ENCODE data around the gene NOS3. TPM values are rescaled to one million over a fixed set of nuclear protein-coding genes. Genes with fewer than 3 reads are reported as not detected.

Gene NOS3
- total RNA-seq, 1 donor from 2014 or later = 0.86 TPM

GRCh38 chr7:150997075-150997511, 6.3 kb downstream of the NOS3 start:
- no peak overlapping the region for H3K27ac Mint-ChIP-seq (ENCODE audit: unreplicated experiment)
- peaks cover 5% of the 10 kb centered on the region for H3K27me3 Mint-ChIP-seq (ENCODE audit: unreplicated experiment)
- TF ChIP-seq CTCF (IDR thresholded peaks at IDR 0.05; ENCODE audit: partially characterized antibody, unreplicated experiment) = no peak
- H3K9me3 Mint-ChIP-seq (ENCODE audit: unreplicated experiment) = peaks cover 4% of the 10 kb centered on the region
- DNase-seq = no peak
- H3K36me3 Mint-ChIP-seq (ENCODE audit: unreplicated experiment) = peaks cover 4% of the 10 kb centered on the region
- peaks cover 4% of the 10 kb centered on the region for H3K4me1 Mint-ChIP-seq (ENCODE audit: low read depth, unreplicated experiment)
- no peak overlapping the region for H3K4me3 Mint-ChIP-seq (ENCODE audit: unreplicated experiment)

- Mint-ChIP-seq H3K9me3 (ENCODE audit: unreplicated experiment) (peaks cover 2% of the 10 kb centered on the region), H3K36me3 (ENCODE audit: unreplicated experiment) (peaks cover under 1% of the 10 kb centered on the region), H3K4me3 (ENCODE audit: unreplicated experiment) (no peak overlapping the region), H3K27ac (ENCODE audit: unreplicated experiment) (no peak overlapping the region), H3K27me3 (ENCODE audit: unreplicated experiment) (peaks cover 3% of the 10 kb centered on the region), H3K4me1 (ENCODE audit: low read depth, unreplicated experiment) (peaks cover 4% of the 10 kb centered on the region)
- TF ChIP-seq CTCF (IDR thresholded peaks at IDR 0.05; ENCODE audit: partially characterized antibody, unreplicated experiment) = no peak
- DNase-seq = no peak
Measured at GRCh38 chr7:150997817-150998216, 7.0 kb downstream of the NOS3 start.

GRCh38 chr7:150998341-150998740, 7.5 kb downstream of the NOS3 start:
- no peaks in the 10 kb centered on the region for H3K36me3 Mint-ChIP-seq (ENCODE audit: unreplicated experiment)
- no peak for TF ChIP-seq CTCF (IDR thresholded peaks at IDR 0.05; ENCODE audit: partially characterized antibody, unreplicated experiment)
- H3K9me3 Mint-ChIP-seq (ENCODE audit: unreplicated experiment) = peaks cover 2% of the 10 kb centered on the region
- peaks cover 4% of the 10 kb centered on the region for H3K4me1 Mint-ChIP-seq (ENCODE audit: low read depth, unreplicated experiment)
- H3K4me3 Mint-ChIP-seq (ENCODE audit: unreplicated experiment) = no peak overlapping the region
- no peak overlapping the region for H3K27ac Mint-ChIP-seq (ENCODE audit: unreplicated experiment)
- H3K27me3 Mint-ChIP-seq (ENCODE audit: unreplicated experiment) = peaks cover 3% of the 10 kb centered on the region
- no peak for DNase-seq

- no peak overlapping the region for H3K4me3 Mint-ChIP-seq (ENCODE audit: unreplicated experiment)
- H3K27me3 Mint-ChIP-seq (ENCODE audit: unreplicated experiment) = peaks cover 3% of the 10 kb centered on the region
- H3K9me3 Mint-ChIP-seq (ENCODE audit: unreplicated experiment) = peaks cover 3% of the 10 kb centered on the region
- DNase-seq = no peak
- H3K4me1 Mint-ChIP-seq (ENCODE audit: low read depth, unreplicated experiment) = peaks cover 4% of the 10 kb centered on the region
- no peak overlapping the region for H3K27ac Mint-ChIP-seq (ENCODE audit: unreplicated experiment)
- no peaks in the 10 kb centered on the region for H3K36me3 Mint-ChIP-seq (ENCODE audit: unreplicated experiment)
- no peak for TF ChIP-seq CTCF (IDR thresholded peaks at IDR 0.05; ENCODE audit: partially characterized antibody, unreplicated experiment)
Measured at GRCh38 chr7:150999001-150999400, 8.2 kb downstream of the NOS3 start.

DNA sequence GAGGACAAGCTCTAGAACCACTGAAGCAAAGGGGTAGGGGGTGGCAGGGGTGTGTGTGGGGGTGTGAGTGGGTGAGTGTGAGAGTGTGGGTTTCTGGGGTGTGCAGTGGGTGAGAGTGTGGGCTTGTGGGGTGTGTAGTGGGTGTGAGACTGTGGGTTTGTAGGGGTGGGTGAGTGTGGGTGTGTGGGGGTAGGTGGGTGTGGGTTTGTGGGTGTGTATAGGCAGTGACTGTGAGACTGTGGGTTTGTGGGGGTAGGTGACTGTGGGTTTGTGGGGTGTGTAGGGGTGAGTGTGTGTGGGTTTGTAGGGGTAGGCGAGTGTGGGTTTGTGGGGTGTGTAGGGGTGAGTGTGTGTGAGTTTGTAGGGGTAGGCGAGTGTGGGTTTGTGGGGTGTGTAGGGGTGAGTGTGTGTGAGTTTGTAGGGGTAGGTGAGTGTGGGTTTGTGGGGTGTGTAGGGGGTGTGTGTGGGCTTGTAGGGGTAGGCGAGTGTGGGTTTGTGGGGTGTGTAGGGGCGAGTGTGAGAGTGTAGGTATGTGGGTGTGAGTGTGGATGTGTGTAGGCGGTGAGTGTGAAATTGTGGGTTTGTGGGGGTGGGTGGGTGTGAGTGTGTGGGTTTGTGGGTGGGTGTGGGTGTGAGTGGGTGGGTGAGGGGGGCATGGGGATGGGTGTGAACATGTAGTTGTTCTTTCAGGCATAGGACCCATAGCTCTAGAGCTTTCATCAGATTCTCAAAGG, 8.8 kb downstream of the NOS3 start:
- Mint-ChIP-seq H3K4me1 (ENCODE audit: low read depth, unreplicated experiment) (peaks cover 1% of the 10 kb centered on the region), H3K36me3 (ENCODE audit: unreplicated experiment) (no peaks in the 10 kb centered on the region), H3K9me3 (ENCODE audit: unreplicated experiment) (peaks cover 2% of the 10 kb centered on the region), H3K27ac (ENCODE audit: unreplicated experiment) (no peak overlapping the region), H3K4me3 (ENCODE audit: unreplicated experiment) (no peak overlapping the region), H3K27me3 (ENCODE audit: unreplicated experiment) (peaks cover 3% of the 10 kb centered on the region)
- DNase-seq = no peak
- no peak for TF ChIP-seq CTCF (IDR thresholded peaks at IDR 0.05; ENCODE audit: partially characterized antibody, unreplicated experiment)

All from glutamatergic neuron (in vitro differentiated cells).